ENCODE measurements around the gene ACAP2. TPM values are rescaled to one million over a fixed set of nuclear protein-coding genes. Genes with fewer than 3 reads are reported as not detected.
A peak's percentile ranks its signal among the peaks of the same experiment; 100 is the strongest.
"Not testable (repeated sequence)": the region's sequence is repeated elsewhere in the genome, so short reads cannot be mapped to it uniquely, and the experiment has no call there.

ACAP2 gene
- total and polyA plus RNA-seq, 7 donors: 3.2 to 12.5 (median 10.2) TPM

GRCh38 chr3:195238081-195238571 is 204.7 kb downstream of the ACAP2 start:
- no peaks in the 10 kb centered on the region for H3K27me3 ChIP-seq (ENCODE audit: insufficient read depth in 3 of 3, low read length in 2 of 3)
- 87 to 97% (median 93%) methylated on average over 12 of the region's 12 CpGs for WGBS, 3 donors
- ATAC-seq (no peak), DNase-seq (no peak)
- H3K4me3 ChIP-seq: no peak overlapping the region
- no peaks in the 10 kb centered on the region for H3K9me3 ChIP-seq
- intact Hi-C loops (cut with DNase I): no loop called here
- peaks cover 20% of the 10 kb centered on the region for H3K4me1 ChIP-seq
- no peaks in the 10 kb centered on the region for H3K36me3 ChIP-seq (ENCODE audit: insufficient read depth in 1 of 2, low read depth in 1 of 2)
- TF ChIP-seq, protein P1, sequence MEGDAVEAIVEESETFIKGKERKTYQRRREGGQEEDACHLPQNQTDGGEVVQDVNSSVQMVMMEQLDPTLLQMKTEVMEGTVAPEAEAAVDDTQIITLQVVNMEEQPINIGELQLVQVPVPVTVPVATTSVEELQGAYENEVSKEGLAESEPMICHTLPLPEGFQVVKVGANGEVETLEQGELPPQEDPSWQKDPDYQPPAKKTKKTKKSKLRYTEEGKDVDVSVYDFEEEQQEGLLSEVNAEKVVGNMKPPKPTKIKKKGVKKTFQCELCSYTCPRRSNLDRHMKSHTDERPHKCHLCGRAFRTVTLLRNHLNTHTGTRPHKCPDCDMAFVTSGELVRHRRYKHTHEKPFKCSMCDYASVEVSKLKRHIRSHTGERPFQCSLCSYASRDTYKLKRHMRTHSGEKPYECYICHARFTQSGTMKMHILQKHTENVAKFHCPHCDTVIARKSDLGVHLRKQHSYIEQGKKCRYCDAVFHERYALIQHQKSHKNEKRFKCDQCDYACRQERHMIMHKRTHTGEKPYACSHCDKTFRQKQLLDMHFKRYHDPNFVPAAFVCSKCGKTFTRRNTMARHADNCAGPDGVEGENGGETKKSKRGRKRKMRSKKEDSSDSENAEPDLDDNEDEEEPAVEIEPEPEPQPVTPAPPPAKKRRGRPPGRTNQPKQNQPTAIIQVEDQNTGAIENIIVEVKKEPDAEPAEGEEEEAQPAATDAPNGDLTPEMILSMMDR (IDR thresholded peaks at IDR 0.05): no peak
- no peak overlapping the region for H3K27ac ChIP-seq

DNA sequence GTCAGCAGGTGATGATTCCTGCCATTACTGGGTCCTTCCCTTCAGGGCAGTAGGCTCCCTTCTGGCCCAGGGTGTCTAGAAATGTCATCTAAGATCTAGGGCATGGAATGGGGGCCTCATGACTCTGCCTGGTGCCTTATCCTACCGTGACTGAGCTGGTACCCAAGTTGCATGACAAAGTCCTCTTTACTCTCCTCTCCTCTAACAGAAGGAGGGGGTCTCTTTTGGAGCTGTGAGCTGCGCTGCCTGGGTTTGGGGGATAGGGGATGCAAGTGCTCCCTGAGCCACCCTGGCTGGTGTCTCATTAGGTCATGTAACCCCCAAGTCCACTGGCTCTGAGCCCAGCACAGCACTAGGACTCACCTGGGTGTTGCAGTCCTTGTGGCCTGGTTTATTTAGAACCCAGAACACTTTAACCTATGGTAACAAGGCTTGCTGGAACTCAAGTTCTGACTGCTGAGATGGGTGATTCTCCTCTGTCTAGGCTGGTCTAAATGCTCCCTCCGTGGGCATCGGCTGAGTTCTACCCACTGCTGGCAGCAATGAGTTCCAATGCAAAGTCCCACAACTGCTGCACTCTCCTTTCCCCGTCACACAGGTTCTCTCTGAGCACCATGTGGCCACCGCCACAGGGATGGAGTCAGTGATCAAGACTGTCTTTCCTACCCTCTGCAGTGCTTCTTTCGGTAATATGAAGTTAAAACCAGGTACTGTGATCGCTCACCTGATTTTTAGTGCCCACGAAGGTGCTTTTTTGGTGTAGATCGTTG is 205.8 kb downstream of the ACAP2 start:
- TF ChIP-seq, protein P1 (IDR thresholded peaks at IDR 0.05): no peak
- Histone ChIP-seq H3K9me3 (no peaks in the 10 kb centered on the region), H3K27me3 (ENCODE audit: insufficient read depth in 3 of 3, low read length in 2 of 3) (no peaks in the 10 kb centered on the region), H3K4me3 (no peak overlapping the region), H3K36me3 (ENCODE audit: insufficient read depth in 1 of 2, low read depth in 1 of 2) (no peaks in the 10 kb centered on the region), H3K4me1 (peaks cover 20% of the 10 kb centered on the region), H3K27ac (no peak overlapping the region)
- intact Hi-C loops (cut with DNase I): no loop called here
- WGBS, 3 donors: 96 to 99% (median 99%) methylated on average over 10 of the region's 10 CpGs
- ATAC-seq (no peak), DNase-seq (peak in 1 of 2 donors; percentile 39)

DNA sequence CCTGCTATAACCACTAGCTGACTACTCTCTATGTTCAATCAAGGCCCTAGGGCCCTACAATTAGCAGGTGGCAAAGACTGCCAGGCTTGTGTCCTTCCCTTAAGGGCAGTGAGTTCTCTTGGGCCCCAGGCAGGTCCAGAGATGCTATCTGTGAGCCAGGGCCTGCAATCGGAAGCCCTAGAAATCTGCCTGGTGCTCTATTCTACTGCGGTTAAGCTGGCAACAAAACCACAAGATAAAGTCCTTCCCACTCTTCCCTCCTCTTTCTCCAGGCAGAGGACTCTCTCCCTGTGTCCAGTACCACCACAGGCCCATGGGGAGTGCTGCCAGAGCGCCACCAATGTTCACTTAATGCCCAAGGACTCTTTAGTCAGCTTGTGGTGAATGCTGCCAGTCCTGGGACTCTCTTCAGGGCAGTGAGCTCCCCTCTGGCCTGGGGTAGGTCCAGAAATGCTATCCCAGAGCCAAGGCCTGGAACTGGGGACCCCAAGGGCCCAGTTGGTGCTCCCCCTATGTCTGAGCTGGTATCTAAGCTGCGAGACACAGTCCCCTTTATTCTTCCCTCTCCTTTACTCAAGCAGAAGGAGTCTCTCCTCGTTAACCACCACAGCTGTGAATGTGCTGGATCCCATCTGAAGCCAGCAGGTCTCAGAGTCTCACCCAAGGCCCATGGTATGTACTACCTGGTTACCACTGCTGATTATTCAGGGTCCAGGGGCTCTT is 206.6 kb downstream of the ACAP2 start:
- H3K4me1 ChIP-seq: peaks cover 20% of the 10 kb centered on the region
- TF ChIP-seq, protein P1 (IDR thresholded peaks at IDR 0.05): no peak
- no peaks in the 10 kb centered on the region for H3K36me3 ChIP-seq (ENCODE audit: insufficient read depth in 1 of 2, low read depth in 1 of 2)
- DNase-seq (no peak), ATAC-seq (no peak)
- WGBS, 3 donors: 97 to 100% (median 98%) methylated on average over 5 of the region's 5 CpGs
- H3K27ac ChIP-seq: no peak overlapping the region
- H3K27me3 ChIP-seq (ENCODE audit: insufficient read depth in 3 of 3, low read length in 2 of 3): no peaks in the 10 kb centered on the region
- no peak overlapping the region for H3K4me3 ChIP-seq
- H3K9me3 ChIP-seq: no peaks in the 10 kb centered on the region
- intact Hi-C loops (cut with DNase I): no loop called here

- Histone ChIP-seq H3K27ac (no peak overlapping the region), H3K4me1 (no peaks in the 10 kb centered on the region), H3K4me3 (no peak overlapping the region), H3K36me3 (ENCODE audit: insufficient read depth in 1 of 2, low read depth in 1 of 2) (peaks cover 0 to 8% of the 10 kb centered on the region in 2 donors), H3K27me3 (ENCODE audit: insufficient read depth in 3 of 3, low read length in 2 of 3) (no peaks in the 10 kb centered on the region), H3K9me3 (no peaks in the 10 kb centered on the region)
- intact Hi-C loops (cut with DNase I): no loop called here
- TF ChIP-seq, protein P1 (IDR thresholded peaks at IDR 0.05): no peak
- 97 to 100% (median 98%) methylated on average over 1 of the region's 1 CpG for WGBS, 3 donors
- ATAC-seq (no peak), DNase-seq (no peak)
These were observed 212.6 kb downstream of the ACAP2 start for GRCh38 chr3:195230244-195230643.

DNA sequence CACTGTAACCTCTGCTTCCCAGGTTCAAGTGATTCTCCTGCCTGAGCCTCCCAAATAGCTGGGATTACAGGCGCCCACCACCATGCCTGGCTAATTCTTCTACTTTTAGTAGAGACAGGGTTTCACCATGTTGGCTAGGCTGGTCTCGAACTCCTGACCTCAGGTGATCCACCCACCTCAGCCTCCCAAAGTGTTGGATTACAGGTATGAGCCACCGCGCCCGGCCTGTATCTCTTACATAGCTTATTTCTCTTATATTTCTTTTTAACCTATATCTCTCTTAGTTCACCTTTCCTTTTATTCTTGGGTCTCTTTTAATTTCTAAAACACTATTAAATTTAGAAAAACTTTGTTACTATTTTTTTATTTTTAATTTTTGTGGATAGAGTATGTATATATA is 213.9 kb downstream of the ACAP2 start:
- H3K27me3 ChIP-seq (ENCODE audit: insufficient read depth in 3 of 3, low read length in 2 of 3); H3K27ac ChIP-seq; H3K4me1 ChIP-seq; H3K36me3 ChIP-seq (ENCODE audit: insufficient read depth in 1 of 2, low read depth in 1 of 2); intact Hi-C loops (cut with DNase I); H3K9me3 ChIP-seq; H3K4me3 ChIP-seq; DNase-seq; ATAC-seq: not testable (repeated sequence)
- 97 to 100% (median 98%) methylated on average over 5 of the region's 5 CpGs for WGBS, 3 donors

Data from psoas muscle (tissue), 8 donors.